Gastrocnemius medialis (tissue), 4 donors: ENCODE results near the gene ZNF841.

Experiments
- POLR2A ChIP-seq, 2 donors: fragments of 450-650 bp; IDR thresholded peaks; one replicate each; pipeline ENCODE4 v1.6.1; 2017; ENCODE audit warnings: antibody characterized with exemption in 2 of 2, mild to moderate bottlenecking in 2 of 2, moderate library complexity in 2 of 2
- TF ChIP-seq, protein P1 (sequence below), 5 experiments: fragments of 450-650 bp in 3 of 5; fragments of 200-600 bp in 2 of 5; sonication (generic) in 2 of 5; IDR thresholded peaks in 4 of 5; conservative IDR thresholded peaks in 1 of 5; 1 replicate in 4 of 5; 2 replicates in 1 of 5; pipeline ENCODE4 v1.5.1; 2016 to 2019; ENCODE audit warnings: antibody characterized with exemption in 5 of 5, mild to moderate bottlenecking in 3 of 5, moderate library complexity in 3 of 5

DNA sequence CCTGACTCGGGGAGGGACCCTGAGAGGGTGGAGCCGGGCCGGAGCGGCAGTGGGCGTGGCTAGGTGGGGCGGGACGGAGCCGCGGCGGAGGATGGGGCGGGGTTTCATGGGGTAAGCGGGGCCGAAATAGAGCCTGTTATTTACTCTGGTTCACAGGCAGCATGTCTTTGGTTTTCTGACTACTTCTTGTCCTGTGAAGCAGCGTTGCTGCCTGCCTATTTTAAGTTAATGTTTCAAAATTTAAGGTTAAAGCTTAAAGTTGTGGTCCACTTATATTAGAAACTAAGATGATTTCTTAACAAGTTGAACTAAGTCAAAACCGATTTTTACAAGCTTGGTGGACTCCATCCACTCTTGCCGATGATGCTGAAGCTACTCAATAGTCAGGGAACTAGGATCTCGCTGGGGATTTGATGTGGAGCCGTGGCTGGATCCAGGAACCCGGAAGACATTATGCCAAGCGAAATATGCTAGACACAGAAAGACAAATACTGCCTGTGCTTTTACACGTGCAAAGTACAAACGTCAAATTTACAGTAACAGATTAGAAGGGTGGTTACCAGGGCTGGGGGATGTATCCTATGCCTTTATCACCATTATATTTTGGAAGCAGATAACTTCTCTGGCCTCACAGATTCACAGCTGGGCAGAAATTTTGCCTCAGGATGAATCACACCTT, 44.6 kb upstream of the ZNF841 start:
- TF ChIP-seq, protein P1, sequence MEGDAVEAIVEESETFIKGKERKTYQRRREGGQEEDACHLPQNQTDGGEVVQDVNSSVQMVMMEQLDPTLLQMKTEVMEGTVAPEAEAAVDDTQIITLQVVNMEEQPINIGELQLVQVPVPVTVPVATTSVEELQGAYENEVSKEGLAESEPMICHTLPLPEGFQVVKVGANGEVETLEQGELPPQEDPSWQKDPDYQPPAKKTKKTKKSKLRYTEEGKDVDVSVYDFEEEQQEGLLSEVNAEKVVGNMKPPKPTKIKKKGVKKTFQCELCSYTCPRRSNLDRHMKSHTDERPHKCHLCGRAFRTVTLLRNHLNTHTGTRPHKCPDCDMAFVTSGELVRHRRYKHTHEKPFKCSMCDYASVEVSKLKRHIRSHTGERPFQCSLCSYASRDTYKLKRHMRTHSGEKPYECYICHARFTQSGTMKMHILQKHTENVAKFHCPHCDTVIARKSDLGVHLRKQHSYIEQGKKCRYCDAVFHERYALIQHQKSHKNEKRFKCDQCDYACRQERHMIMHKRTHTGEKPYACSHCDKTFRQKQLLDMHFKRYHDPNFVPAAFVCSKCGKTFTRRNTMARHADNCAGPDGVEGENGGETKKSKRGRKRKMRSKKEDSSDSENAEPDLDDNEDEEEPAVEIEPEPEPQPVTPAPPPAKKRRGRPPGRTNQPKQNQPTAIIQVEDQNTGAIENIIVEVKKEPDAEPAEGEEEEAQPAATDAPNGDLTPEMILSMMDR (IDR thresholded peaks at IDR 0.05 in 4 of 5, conservative IDR thresholded peaks at IDR 0.05 in 1 of 5), result no peak
- no peak for TF ChIP-seq POLR2A (IDR thresholded peaks at IDR 0.05)
